Small intestine (tissue), 7 donors: ENCODE data around the gene HNRNPM. TPM values are rescaled to one million over a fixed set of nuclear protein-coding genes. Genes with fewer than 3 reads are reported as not detected.

Source experiments
- DNase-seq, 2 donors: peaks; one replicate each; pipeline versions ENCODE4 v3.0.0 to v3.0.0-alpha.2; 2013
- FAIRE-seq: peaks from 2 replicates; lab custom pipeline; 2012; peaks lifted over from hg19 to GRCh38; lab: Jason Lieb, UNC
- H3K27ac ChIP-seq, 3 donors: one replicate each; pipeline ENCODE4 v1.5.1; 2013; ENCODE audit warnings: low read length in 2 of 3, mild to moderate bottlenecking in 2 of 3, control low read depth in 1 of 3, inconsistent platforms in 1 of 3, low read depth in 1 of 3, moderate library complexity in 1 of 3
- H3K27me3 ChIP-seq, 3 donors: one replicate each; pipeline ENCODE4 v1.6.1; 2013; ENCODE audit warnings: low read length in 3 of 3, inconsistent platforms in 1 of 3; ENCODE audit not compliant: control insufficient read depth in 3 of 3, insufficient read depth in 3 of 3
- H3K36me3 ChIP-seq, 3 donors: one replicate each; pipeline ENCODE4 v1.6.1; 2013; ENCODE audit warnings: low read length in 3 of 3, inconsistent platforms in 1 of 3, low read depth in 1 of 3, mild to moderate bottlenecking in 1 of 3, moderate library complexity in 1 of 3; ENCODE audit not compliant: control insufficient read depth in 3 of 3, insufficient read depth in 2 of 3
- H3K4me1 ChIP-seq, 3 donors: one replicate each; pipeline ENCODE4 v1.6.1; 2013; ENCODE audit warnings: low read length in 2 of 3, inconsistent platforms in 1 of 3, low read depth in 1 of 3, mild to moderate bottlenecking in 1 of 3, moderate library complexity in 1 of 3; ENCODE audit not compliant: control insufficient read depth in 3 of 3, insufficient read depth in 2 of 3
- H3K4me3 ChIP-seq, 3 donors: one replicate each; pipeline ENCODE4 v1.5.1; 2013; ENCODE audit warnings: low read length in 3 of 3, control low read depth in 1 of 3, inconsistent platforms in 1 of 3, low read depth in 1 of 3, mild to moderate bottlenecking in 1 of 3, moderate library complexity in 1 of 3
- H3K9me3 ChIP-seq, 2 donors: one replicate each; pipeline ENCODE4 v1.6.1; 2013; ENCODE audit warnings: low read depth in 1 of 2, low read length in 1 of 2; ENCODE audit not compliant: control insufficient read depth in 2 of 2, insufficient read depth in 1 of 2
- WGBS, 3 donors: extraction: QIAGEN DNeasy Blood & Tissue Kit; methylation state at CpG; one replicate each; pipeline ENCODE4 v1.1.7; 2013; 5-methylcytosine and 5-hydroxymethylcytosine counted together
- polyA plus RNA-seq, 4 donors: library from polyadenylated mRNA; stranded (reverse) in 3 of 4; unstranded in 1 of 4; fragments of 200-250 nt in 3 of 4; fragments of 120-200 nt in 1 of 4; gene quantifications; one replicate each; pipeline versions ENCODE4 v1.2.1 to v1.2.3, GENCODE V29; 2013
- donor health status: healthy with polysubstance abuse.
- donor health status: control.
- donor health status: control.
- donor health status: Bipolar disorder and iron deficiency.
- donor health status: healthy.

The HNRNPM gene
- polyA plus RNA-seq, 4 donors: 98.6 to 225 (median 156) TPM

DNA sequence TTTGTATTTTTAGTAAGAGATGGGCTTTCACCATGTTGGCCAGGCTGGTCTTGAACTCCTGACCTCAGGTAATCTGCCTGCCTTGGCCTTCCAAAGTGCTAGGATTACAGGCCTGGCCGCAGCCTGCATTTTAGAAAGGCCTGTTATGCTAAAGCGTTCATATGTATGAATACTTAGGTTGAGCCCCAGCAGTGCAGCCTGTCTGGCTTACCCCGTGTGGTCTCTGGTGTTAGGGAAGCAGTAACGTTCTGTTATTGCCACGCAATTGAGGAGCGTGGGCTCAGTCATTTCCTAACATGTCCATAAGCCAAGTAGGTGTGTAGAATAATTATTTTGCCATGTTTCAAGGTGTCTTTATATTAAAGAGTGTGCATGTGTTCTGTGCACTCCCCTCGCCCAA, 14.3 kb downstream of the HNRNPM start:
- H3K9me3 ChIP-seq: no peaks in the 10 kb centered on the region
- H3K36me3 ChIP-seq: peaks cover 6 to 28% (median 23%) of the 10 kb centered on the region in 3 donors

DNA sequence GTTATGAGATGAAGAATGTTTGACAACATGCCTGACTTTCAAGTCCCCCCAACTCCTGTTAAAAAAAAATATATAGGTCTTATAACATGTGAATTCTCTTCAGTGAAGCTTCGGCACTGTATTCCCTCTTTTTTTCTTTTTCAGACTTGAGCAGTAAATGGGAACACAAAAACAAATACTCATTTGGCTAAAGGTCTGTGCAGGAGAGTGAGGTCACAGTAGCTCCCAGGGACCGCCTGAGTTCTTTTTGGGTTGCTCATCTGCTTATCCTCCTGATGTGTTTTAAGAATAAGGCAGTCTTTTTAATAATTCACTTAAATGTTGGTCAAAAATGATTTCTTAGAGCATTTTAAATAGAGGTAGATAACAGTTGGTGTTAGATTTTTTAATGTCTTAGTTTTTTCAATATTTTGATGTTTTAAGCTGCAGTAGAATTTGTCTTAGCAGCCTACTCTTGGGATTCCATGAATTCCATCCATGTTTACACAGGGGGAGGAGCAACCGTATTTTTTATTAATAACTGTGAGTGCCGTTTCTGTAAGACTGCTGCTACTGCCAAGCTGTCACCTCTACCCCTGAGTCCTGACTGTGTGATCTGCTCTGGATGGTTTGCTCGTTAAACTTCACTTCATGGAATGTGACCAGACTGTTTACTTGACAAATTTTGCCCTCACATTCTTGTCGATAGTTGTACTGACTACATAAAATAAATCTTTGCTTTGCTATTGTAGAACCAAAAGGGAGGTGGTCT, 14.9 kb downstream of the HNRNPM start:
- peaks cover 0 to 21% (median 8%) of the 10 kb centered on the region in 3 donors for H3K4me1 ChIP-seq
- peaks cover 6 to 34% (median 27%) of the 10 kb centered on the region in 3 donors for H3K36me3 ChIP-seq
- no peak overlapping the region for H3K27ac ChIP-seq
- DNase-seq (no peak), FAIRE-seq (no peak)
- H3K4me3 ChIP-seq: no peak overlapping the region
- 48 to 54% (median 54%) methylated on average over 6 of the region's 6 CpGs for WGBS, 3 donors
- no peaks in the 10 kb centered on the region for H3K9me3 ChIP-seq
- no peaks in the 10 kb centered on the region for H3K27me3 ChIP-seq

More for the DNA sequence above, 14.3 kb downstream of the HNRNPM start:
- DNase-seq (no peak), FAIRE-seq (no peak)
- H3K27ac ChIP-seq: no peak overlapping the region
- 68 to 81% (median 69%) methylated on average over 7 of the region's 7 CpGs for WGBS, 3 donors
- H3K4me1 ChIP-seq: peaks cover 0 to 23% (median 8%) of the 10 kb centered on the region in 3 donors
- no peaks in the 10 kb centered on the region for H3K27me3 ChIP-seq
- no peak overlapping the region for H3K4me3 ChIP-seq

- FAIRE-seq: no peak
- H3K27me3 ChIP-seq: no peaks in the 10 kb centered on the region
- peaks cover 11 to 38% (median 27%) of the 10 kb centered on the region in 3 donors for H3K36me3 ChIP-seq
- H3K9me3 ChIP-seq: no peaks in the 10 kb centered on the region
- DNase-seq: peak in 1 of 2 donors; percentile 35
- H3K27ac ChIP-seq: peak overlapping the region in 1 of 3 donors; percentile 49
- H3K4me1 ChIP-seq: peaks cover 0 to 21% (median 8%) of the 10 kb centered on the region in 3 donors
- no peak overlapping the region for H3K4me3 ChIP-seq
- 59 to 78% (median 65%) methylated on average over 7 of the region's 7 CpGs for WGBS, 3 donors
These were observed 15.9 kb downstream of the HNRNPM start for GRCh38 chr19:8460516-8461298.

GRCh38 chr19:8461376-8461775, 16.6 kb downstream of the HNRNPM start:
- no peaks in the 10 kb centered on the region for H3K27me3 ChIP-seq
- H3K4me3 ChIP-seq: no peak overlapping the region
- DNase-seq: no peak
- FAIRE-seq: no peak
- peaks cover 11 to 35% (median 24%) of the 10 kb centered on the region in 3 donors for H3K36me3 ChIP-seq
- 88 to 96% (median 89%) methylated on average over 4 of the region's 4 CpGs for WGBS, 3 donors
- H3K4me1 ChIP-seq: peaks cover 0 to 21% (median 8%) of the 10 kb centered on the region in 3 donors
- H3K9me3 ChIP-seq: no peaks in the 10 kb centered on the region
- no peak overlapping the region for H3K27ac ChIP-seq

- Histone ChIP-seq H3K27ac (no peak overlapping the region), H3K9me3 (no peaks in the 10 kb centered on the region), H3K4me3 (no peak overlapping the region), H3K36me3 (peaks cover 11 to 34% (median 20%) of the 10 kb centered on the region in 3 donors), H3K27me3 (no peaks in the 10 kb centered on the region), H3K4me1 (peaks cover 0 to 21% (median 8%) of the 10 kb centered on the region in 3 donors)
- 87 to 93% (median 88%) methylated on average over 14 of the region's 14 CpGs for WGBS, 3 donors
- FAIRE-seq: no peak
- DNase-seq: no peak
These were observed 17.1 kb downstream of the HNRNPM start for GRCh38 chr19:8461891-8462290.

DNA sequence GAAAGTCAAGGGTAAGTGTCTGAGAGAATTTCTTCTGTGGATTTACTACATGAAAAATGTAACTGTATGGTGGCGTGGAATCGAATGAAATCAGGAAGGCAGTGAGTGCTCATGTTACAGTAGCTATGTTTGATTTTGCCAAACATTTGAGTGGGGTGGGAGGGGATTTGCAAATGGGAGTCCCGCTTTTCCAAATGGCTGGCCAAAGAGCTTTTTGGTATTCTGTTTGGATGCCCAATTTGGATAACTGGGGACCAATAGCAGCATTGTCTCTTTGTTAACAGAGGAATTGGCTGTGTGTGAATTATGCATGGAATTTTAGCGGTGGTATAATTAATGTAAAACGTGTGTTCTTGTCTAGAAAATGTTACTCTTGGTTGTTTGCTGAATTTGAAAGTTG, 17.8 kb downstream of the HNRNPM start:
- peaks cover 11 to 34% (median 26%) of the 10 kb centered on the region in 3 donors for H3K36me3 ChIP-seq

GRCh38 chr19:8463365-8463764, 18.6 kb downstream of the HNRNPM start:
- H3K27me3 ChIP-seq: no peaks in the 10 kb centered on the region
- FAIRE-seq (no peak), DNase-seq (no peak)
- peaks cover 0 to 17% (median 5%) of the 10 kb centered on the region in 3 donors for H3K4me1 ChIP-seq
- no peak overlapping the region for H3K4me3 ChIP-seq
- no peaks in the 10 kb centered on the region for H3K9me3 ChIP-seq
- H3K36me3 ChIP-seq: peaks cover 11 to 33% (median 28%) of the 10 kb centered on the region in 3 donors
- no peak overlapping the region for H3K27ac ChIP-seq
- 89 to 91% (median 90%) methylated on average over 8 of the region's 8 CpGs for WGBS, 3 donors

More for the DNA sequence above, 17.8 kb downstream of the HNRNPM start:
- 78 to 86% (median 84%) methylated on average over 5 of the region's 5 CpGs for WGBS, 3 donors
- no peak for DNase-seq
- Histone ChIP-seq H3K27ac (no peak overlapping the region), H3K9me3 (no peaks in the 10 kb centered on the region), H3K4me3 (no peak overlapping the region), H3K4me1 (peaks cover 0 to 19% (median 8%) of the 10 kb centered on the region in 3 donors), H3K27me3 (no peaks in the 10 kb centered on the region)
- FAIRE-seq: no peak

DNA sequence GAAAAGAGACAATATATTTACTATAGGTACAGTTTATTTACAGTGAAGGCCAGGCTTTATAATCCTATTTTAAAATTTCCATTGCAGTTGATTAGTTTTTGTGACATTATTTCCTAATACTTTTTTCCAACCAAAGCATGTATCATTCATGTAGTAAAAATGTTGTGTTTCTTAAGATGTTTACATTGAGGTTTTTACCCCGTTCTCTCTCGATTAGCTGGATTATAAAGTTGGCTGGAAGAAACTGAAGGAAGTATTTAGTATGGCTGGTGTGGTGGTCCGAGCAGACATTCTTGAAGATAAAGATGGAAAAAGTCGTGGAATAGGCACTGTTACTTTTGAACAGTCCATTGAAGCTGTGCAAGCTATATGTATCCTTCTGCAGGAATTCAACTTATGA, 21.2 kb downstream of the HNRNPM start:
- DNase-seq (no peak), FAIRE-seq (no peak)
- no peak overlapping the region for H3K4me3 ChIP-seq
- WGBS, 3 donors: 73 to 88% (median 82%) methylated on average over 4 of the region's 4 CpGs
- no peak overlapping the region for H3K27ac ChIP-seq
- H3K9me3 ChIP-seq: no peaks in the 10 kb centered on the region
- H3K27me3 ChIP-seq: no peaks in the 10 kb centered on the region
- no peaks in the 10 kb centered on the region for H3K4me1 ChIP-seq
- peaks cover 24 to 49% (median 45%) of the 10 kb centered on the region in 3 donors for H3K36me3 ChIP-seq
